ENCODE measurements around the gene HILPDA. TPM values are rescaled to one million over a fixed set of nuclear protein-coding genes. Genes with fewer than 3 reads are reported as not detected.

Gene HILPDA
- total and polyA plus RNA-seq, 2 of the 4 experiments (the other 2 are of a cell fraction) = 31.2 to 35.6 TPM

DNA sequence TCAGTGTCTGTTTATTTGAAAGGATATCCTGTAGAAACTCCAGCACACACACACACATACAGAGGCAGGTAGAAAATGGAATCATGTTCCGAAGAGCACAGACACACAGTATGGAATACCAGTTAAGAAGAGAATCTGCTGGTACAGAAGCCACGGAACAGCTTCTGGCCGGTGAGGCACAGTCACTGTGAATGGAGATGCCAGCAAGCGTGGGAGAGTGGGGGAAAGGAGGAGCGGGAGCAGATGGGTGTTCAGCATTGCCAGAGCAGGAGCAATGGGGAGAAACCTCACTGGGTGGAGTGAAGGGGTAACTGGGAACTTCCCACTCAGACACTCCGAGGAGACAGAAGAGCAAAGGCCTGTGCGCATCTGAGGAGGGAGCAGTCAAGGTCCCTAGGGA, 36.4 kb upstream of the HILPDA start:
- no peak overlapping the region for H2AK9ac ChIP-seq (replicated peaks; ENCODE audit: low read depth, low read length, poor library complexity)
- 74% methylated on average over 4 of the region's 7 CpGs; no CpG with 5 or more reads in 1 of the 2 experiments for WGBS, 2 experiments (ENCODE audit: extremely low coverage in 2 of 2, insufficient read length in 1 of 2)
- H3K18ac ChIP-seq (ENCODE audit: low read depth, low read length) = no peak overlapping the region
- no peak overlapping the region for H3K4me2 ChIP-seq (ENCODE audit: low read depth, low read length)
- in situ Hi-C loops (cut with MboI; ENCODE audit: low sequenced_read_pairs) (no loop called here), intact Hi-C loops (cut with micrococcal nuclease) (no loop called here), dilution Hi-C loops (cut with HindIII; ENCODE audit: low sequenced_read_pairs, unreplicated experiment) (no loop called here)
- H3K79me1 ChIP-seq (ENCODE audit: low read depth in 1 of 2, low read length in 2 of 2) = no peaks in the 10 kb centered on the region
- no peak overlapping the region for H2BK5ac ChIP-seq (ENCODE audit: low read depth, low read length, poor library complexity, severe bottlenecking)
- H2AFZ ChIP-seq (replicated peaks; ENCODE audit: low read length, poor library complexity) = no peak overlapping the region
- H3K23ac ChIP-seq (ENCODE audit: low read depth, low read length) = no peak overlapping the region
- no peak overlapping the region for H3K14ac ChIP-seq (replicated peaks; ENCODE audit: low read depth, low read length)
- peaks cover 26% of the 10 kb centered on the region for H3K27me3 ChIP-seq (ENCODE audit: control insufficient read depth, insufficient read depth, low read length)
- H4K5ac ChIP-seq (ENCODE audit: low read depth, low read length) = no peak overlapping the region
- no peaks in the 10 kb centered on the region for H4K20me1 ChIP-seq (ENCODE audit: insufficient read depth, low read length)
- no peak overlapping the region for H2BK120ac ChIP-seq (ENCODE audit: low read depth, low read length)
- no peak overlapping the region for H3K56ac ChIP-seq (ENCODE audit: extremely low read depth, insufficient read depth, low read length)
- H2AK5ac ChIP-seq (ENCODE audit: low read depth, low read length) = no peak overlapping the region
- no peak overlapping the region for H4K8ac ChIP-seq (ENCODE audit: low read depth in 2 of 2, low read length in 2 of 2)
- no peaks in the 10 kb centered on the region for H3K9me1 ChIP-seq (ENCODE audit: insufficient read depth, low read length)
- H2BK15ac ChIP-seq (ENCODE audit: low read depth, low read length) = no peak overlapping the region
- no peak overlapping the region for H4K91ac ChIP-seq (ENCODE audit: insufficient read depth, low read depth, low read length)
- H3K4me3 ChIP-seq (ENCODE audit: insufficient read depth, low read depth, low read length) = no peak overlapping the region
- ChIA-PET CTCF (interaction anchor here (1.6 kb wide), 1 partner anchor 8 kb away, joined by 9 read pairs; no protein-coding TSS in a partner anchor), POLR2A (ENCODE audit: unreplicated experiment) (no interaction called here)
- no peak overlapping the region for H3K4ac ChIP-seq (ENCODE audit: low read depth, low read length)
- TF ChIP-seq RFX5 (IDR thresholded peaks at IDR 0.05; ENCODE audit: low read depth, low read length) (no peak), CHD1 (IDR thresholded peaks at IDR 0.05; ENCODE audit: low read depth, low read length) (no peak), RAD21 (IDR thresholded peaks at IDR 0.05; ENCODE audit: low read length) (no peak), MAFK (IDR thresholded peaks at IDR 0.05; ENCODE audit: low read depth, low read length) (no peak), BHLHE40 (IDR thresholded peaks at IDR 0.05; ENCODE audit: low read depth, low read length) (no peak), SMC3 (IDR thresholded peaks at IDR 0.05; ENCODE audit: low read depth, low read length) (no peak), POLR2A (IDR thresholded peaks at IDR 0.05; ENCODE audit: low read depth, low read length) (no peak), FOS (IDR thresholded peaks at IDR 0.05; ENCODE audit: low read depth, low read length) (no peak), RCOR1 (IDR thresholded peaks at IDR 0.05; ENCODE audit: insufficient replicate concordance, low read length) (no peak)
- TF ChIP-seq, protein P1, sequence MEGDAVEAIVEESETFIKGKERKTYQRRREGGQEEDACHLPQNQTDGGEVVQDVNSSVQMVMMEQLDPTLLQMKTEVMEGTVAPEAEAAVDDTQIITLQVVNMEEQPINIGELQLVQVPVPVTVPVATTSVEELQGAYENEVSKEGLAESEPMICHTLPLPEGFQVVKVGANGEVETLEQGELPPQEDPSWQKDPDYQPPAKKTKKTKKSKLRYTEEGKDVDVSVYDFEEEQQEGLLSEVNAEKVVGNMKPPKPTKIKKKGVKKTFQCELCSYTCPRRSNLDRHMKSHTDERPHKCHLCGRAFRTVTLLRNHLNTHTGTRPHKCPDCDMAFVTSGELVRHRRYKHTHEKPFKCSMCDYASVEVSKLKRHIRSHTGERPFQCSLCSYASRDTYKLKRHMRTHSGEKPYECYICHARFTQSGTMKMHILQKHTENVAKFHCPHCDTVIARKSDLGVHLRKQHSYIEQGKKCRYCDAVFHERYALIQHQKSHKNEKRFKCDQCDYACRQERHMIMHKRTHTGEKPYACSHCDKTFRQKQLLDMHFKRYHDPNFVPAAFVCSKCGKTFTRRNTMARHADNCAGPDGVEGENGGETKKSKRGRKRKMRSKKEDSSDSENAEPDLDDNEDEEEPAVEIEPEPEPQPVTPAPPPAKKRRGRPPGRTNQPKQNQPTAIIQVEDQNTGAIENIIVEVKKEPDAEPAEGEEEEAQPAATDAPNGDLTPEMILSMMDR (conservative IDR thresholded peaks at IDR 0.05; ENCODE audit: low read depth, low read length) = no peak
- TF ChIP-seq, protein P2, sequence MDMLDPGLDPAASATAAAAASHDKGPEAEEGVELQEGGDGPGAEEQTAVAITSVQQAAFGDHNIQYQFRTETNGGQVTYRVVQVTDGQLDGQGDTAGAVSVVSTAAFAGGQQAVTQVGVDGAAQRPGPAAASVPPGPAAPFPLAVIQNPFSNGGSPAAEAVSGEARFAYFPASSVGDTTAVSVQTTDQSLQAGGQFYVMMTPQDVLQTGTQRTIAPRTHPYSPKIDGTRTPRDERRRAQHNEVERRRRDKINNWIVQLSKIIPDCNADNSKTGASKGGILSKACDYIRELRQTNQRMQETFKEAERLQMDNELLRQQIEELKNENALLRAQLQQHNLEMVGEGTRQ (IDR thresholded peaks at IDR 0.05; ENCODE audit: low read depth, low read length) = no peak
- no peak overlapping the region for H3K9ac ChIP-seq (ENCODE audit: low read depth, low read length)
- no peak overlapping the region for H2BK20ac ChIP-seq (ENCODE audit: low read depth, low read length)
- H3K27ac ChIP-seq (ENCODE audit: insufficient read depth, low read length) = no peak overlapping the region
- H3K36me3 ChIP-seq (ENCODE audit: control insufficient read depth, insufficient read depth, low read length) = no peaks in the 10 kb centered on the region
- H3K4me1 ChIP-seq (ENCODE audit: control insufficient read depth, insufficient read depth, low read length) = peaks cover 2% of the 10 kb centered on the region
- BruUV-seq (replicated peaks) = no TSS peak
- no peak for DNase-seq
- no peak for ATAC-seq (ENCODE audit: low read depth)
- no peaks in the 10 kb centered on the region for H3K9me3 ChIP-seq (ENCODE audit: control insufficient read depth, insufficient read depth, low read length)

Data from IMR-90 (cell line).